LHCN-M2 (cell line): ENCODE data around the gene PHACTR2. TPM values are rescaled to one million over a fixed set of nuclear protein-coding genes. Genes with fewer than 3 reads are reported as not detected.
"Not testable (repeated sequence)": the region's sequence is repeated elsewhere in the genome, so short reads cannot be mapped to it uniquely, and the experiment has no call there.

Experiments
- DNase-seq: peaks from one replicate; pipeline ENCODE4 v3.0.0-alpha.2; 2012; ENCODE audit warnings: low read depth
- total RNA-seq: library from RNA; depleted of rRNA; stranded (reverse); fragments of >200 nt; gene quantifications from 2 replicates; pipeline ENCODE4 v1.2.3, GENCODE V29; 2014

The PHACTR2 gene
- total RNA-seq, 1 experiment from 2014 or later, result 35.0 TPM

- no peak for DNase-seq
Observed at GRCh38 chr6:143766185-143766553, 88.4 kb downstream of the PHACTR2 start.

DNA sequence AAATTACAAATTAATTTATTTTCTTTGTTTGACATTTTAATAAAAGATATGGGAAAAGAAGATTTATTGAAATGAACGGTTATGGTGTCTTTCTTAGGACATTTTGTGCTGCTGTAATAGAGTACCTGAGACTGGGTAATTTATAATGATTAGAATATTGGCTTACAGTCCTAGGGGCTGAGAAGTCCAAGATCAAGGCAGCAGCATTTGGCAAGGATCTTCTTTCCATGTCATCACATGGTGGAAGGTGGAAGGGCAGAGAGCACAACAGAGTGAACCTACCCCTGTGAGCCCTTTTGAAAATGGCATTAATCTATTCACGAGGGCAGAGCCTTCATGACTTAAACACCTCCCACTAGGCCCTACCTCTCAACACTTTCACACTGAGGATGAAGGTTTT is 89.7 kb downstream of the PHACTR2 start:
- DNase-seq, result no peak

GRCh38 chr6:143772116-143773086 is 94.6 kb downstream of the PHACTR2 start:
- peak; percentile 14 for DNase-seq

DNA sequence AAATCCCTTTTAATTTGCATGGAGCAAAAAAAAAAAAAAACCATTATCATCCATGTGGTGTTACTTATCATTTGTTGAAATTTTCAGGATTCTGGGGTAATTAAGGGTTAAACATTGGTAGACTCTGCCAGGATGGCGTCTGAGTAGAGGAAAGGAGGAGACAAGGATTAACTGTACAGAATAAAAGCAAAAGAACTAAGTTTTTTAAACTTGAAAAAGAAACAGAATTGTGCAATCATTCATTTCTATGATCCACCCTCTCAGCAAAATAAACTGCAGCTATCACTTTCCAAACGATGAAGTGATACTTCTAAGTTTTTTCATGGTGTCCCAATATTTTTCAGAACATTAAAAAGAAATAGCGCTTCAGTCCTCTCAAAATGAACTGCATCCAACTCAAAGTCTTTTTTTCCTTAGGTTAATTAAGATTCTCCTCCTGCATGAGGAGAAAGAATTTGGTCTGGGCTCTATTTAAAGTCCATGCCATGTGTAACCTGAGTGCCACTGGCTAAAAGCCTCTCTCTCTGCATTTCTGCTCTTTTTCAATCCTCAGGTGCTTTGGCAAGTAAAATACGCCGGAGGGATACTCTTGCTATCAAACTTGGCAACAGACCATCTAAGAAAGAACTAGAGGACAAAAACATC is 95.9 kb downstream of the PHACTR2 start:
- DNase-seq, result peak; percentile 28

DNA sequence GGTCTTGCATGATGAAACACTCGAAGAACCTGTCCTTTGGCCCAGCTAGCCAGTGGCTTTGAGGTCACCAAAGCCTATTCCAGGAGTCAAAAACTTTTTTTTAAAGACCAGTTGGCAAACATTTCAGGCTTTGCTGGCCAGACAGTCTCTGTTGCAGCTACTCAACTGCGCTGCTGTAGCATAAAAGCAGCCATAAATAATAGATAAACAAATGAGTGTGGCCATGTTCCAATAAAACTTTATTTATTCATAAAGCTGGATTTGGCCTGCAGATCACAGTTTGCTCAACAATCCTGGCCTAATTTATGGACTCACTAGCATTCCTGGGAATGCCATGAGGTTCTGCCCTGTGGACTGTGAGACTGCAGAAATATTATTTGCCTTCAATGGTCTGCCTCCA is 96.6 kb downstream of the PHACTR2 start:
- peak; percentile 3 for DNase-seq

- DNase-seq, result no peak
Observed at GRCh38 chr6:143775336-143775735, 97.6 kb downstream of the PHACTR2 start.

DNA sequence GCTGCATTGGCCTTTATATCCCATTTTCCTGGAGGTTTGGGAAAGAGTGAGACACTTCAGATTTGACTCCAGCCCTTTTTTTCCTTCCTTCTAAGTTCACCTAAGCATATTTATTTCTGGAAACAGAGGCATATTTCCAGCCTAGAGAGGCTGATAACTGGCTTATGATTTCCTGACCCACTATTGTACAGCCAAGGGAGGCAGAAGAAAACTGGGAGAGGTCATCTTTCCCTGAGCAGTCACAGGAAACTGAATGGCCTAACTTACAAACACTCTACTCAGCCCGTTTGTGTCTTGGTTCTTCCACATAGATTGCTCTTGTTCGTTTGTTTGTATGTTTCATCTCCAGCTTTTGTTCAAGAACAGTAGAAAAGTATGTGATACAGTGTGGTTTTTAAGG is 101.2 kb downstream of the PHACTR2 start:
- no peak for DNase-seq

DNA sequence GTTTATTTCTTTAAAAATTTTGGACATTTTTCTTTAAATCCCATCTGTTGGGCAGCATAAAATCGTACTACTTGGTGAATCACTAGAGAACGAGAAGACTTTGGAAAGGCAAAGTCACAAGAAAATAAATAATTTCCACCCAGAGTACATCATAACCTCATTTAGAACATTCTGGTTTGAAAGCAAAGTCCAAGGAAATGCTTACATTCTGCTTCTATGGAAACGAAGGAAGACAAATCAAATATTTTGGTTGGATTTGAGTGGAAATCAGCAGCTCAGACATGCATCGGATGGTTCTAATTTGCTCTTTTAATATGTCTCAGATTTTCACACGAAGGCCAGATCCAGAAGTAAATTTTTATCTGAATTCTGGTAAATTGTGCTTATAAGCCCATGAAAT is 104.7 kb downstream of the PHACTR2 start:
- DNase-seq, result no peak

DNA sequence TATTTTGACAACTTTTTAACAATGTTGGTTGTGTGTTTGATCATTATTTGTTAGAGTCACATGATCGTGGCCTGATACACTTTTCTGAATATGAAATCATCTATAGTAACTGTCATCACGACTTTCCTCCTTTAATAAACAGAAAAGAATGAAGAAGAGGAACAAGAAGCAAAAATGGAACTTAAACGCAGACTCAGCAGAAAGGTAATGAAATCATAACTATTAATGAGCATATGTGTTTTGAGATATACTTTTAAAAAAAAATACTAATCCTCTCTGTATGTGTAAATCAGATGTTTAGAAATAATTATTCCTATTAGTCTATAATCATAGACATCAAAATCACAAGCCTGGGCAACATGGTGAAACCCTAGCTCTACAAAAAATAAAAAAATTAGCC is 105.3 kb downstream of the PHACTR2 start:
- DNase-seq, result no peak

GRCh38 chr6:143784316-143784715 is 106.6 kb downstream of the PHACTR2 start:
- no peak for DNase-seq

- DNase-seq, result not testable (repeated sequence)
Observed at GRCh38 chr6:143786371-143786770, 108.6 kb downstream of the PHACTR2 start.

- no peak for DNase-seq
Observed at GRCh38 chr6:143792402-143793279, 114.9 kb downstream of the PHACTR2 start.

DNA sequence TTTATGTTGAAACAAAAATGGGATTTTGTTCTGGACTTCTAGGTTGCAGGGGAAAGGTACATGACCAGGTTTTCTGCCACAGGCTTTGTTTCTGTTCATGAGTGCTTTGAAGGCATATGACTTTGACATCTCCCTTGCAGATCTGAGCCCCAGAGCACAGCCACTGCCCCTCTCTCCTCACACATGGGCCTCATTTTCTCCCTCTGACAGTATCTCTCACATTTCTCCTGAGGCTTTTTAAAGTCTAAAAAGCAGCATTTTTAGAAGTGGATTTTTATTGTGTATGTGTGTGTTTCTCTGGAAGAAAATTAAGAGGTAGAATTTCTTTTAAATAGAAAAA is 115.5 kb downstream of the PHACTR2 start:
- no peak for DNase-seq

DNA sequence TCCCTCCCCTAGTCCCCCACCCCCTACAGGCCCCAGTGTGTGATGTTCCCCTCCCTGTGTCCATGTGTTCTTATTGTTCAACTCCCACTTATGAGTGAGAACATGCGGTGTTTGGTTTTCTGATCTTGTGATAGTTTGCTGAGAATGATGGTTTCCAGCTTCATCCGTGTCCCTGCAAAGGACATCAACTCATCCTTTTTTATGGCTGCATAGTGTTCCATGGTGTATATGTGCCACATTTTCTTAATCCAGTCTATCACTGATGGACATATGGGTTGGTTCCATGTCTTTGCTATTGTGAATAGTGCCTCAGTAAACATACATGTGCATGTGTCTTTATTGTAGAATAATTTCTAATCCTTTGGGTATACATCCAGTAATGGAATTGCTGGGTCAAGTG is 118.8 kb downstream of the PHACTR2 start:
- DNase-seq, result not testable (repeated sequence)

DNA sequence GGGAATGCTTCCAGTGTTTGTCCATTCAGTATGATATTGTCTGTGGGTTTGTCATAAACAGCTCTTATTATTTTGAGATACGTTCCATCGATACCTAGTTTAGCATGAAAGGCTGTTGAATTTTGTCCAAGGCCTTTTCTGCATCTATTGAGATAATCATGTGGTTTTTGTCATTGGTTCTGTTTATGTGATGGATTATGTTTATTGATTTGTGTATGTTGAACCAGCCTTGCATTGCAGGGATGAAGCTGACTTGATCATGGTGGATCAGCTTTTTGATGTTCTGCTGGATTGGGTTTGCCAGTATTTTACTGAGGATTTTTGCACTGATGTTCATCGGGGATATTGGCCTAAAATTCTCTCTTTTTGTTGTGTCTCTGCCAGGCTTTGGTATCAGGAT is 120.7 kb downstream of the PHACTR2 start:
- not testable (repeated sequence) for DNase-seq

DNA sequence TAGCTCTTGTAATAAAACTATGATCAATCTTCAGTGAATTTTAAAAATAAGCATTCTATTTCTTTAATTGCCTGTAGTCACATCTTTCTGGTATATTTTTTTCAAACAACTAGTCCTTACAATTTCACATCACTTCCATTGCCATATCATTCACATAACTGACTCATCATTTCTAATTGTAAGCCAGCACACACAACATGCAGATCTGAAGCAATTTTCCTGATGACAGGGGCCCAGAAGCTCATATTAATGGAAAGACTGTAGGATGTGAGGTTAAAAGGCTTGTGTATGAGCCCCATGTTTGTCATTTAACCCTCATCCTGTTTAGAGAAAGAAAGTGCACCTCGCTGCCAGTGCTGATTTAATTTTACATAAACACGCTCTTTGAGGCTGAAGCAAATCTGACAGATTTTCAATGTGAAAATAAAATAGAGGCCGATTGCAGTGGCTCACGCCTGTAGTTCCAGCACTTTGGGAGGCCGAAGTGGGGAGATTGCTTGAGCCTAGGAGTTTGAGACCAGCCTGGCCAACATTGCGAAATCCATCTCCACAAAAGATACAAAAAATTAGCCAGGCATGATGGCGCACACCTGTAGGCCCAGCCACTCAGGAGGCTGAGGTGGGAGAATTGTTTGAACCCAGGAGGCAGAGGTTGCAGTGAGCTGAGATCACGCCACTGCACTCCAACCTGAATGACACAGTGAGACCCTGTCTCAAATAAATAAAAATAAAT is 125.2 kb downstream of the PHACTR2 start:
- peak; percentile 42 for DNase-seq

GRCh38 chr6:143803769-143804568 is 126.2 kb downstream of the PHACTR2 start:
- DNase-seq, result no peak

DNA sequence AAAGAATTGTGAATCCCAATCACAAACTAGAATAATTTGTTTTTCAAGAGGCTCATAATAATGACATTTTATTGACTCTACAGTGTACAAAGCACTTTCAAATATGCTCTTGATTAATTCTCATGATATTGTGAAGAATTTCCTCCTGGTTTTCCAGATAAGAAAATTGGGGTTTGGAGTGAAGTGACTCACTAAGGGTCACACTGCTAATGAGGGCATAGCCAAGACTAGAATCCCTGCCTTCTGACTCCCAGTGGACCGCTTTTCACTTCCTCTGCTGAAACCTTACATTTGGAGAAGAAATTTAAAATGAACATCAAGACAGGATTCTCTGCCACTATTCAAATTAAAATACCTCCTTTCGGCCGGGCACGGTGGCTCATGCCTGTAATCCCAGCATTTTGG is 127.1 kb downstream of the PHACTR2 start:
- no peak for DNase-seq

DNA sequence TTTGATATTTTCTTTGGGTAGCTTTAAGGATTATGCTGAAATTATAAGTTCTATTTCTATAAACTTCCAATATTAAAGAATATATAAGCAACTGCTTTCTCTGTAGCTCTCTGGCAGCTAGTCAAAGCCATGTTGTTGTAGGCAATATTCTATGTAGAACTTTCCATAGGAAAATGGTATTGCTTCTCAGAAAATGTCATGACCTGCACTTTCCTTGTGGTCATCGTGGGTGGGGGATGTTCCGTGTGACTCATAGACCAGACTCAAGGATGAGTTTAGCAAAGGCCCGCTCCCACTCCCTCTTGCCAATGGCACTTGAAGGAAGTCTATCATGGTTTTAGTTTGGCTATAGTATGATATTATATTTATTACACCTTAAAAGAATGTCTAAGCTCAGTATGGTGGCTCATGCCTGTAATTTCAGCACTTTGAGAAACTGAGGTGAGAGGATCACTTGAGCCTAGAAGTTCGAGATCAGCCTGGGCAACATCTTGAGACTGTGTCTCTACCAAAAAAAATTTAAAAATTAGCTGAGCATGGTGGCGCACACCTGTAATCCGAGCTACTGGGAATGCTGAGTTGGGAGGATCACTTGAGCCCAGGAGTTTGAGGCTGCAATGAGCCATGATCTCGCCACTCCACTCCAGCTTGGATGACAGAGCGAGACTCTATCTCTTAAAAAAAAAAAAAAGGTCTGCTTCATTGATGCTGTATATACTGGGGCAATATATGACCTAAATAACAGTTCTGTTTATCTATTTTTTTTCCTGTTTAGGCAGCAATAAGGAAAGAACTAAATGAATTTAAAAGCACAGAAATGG is 128.7 kb downstream of the PHACTR2 start:
- DNase-seq, result peak; percentile 80
